Small intestine (tissue), 7 donors: ENCODE results near the gene BEST2. TPM values are rescaled to one million over a fixed set of nuclear protein-coding genes. Genes with fewer than 3 reads are reported as not detected.
A peak's percentile ranks its signal among the peaks of the same experiment; 100 is the strongest.
"Not testable (repeated sequence)": the region's sequence is repeated elsewhere in the genome, so short reads cannot be mapped to it uniquely, and the experiment has no call there.

Experiments
- DNase-seq, 2 donors: peaks; one replicate each; pipeline versions ENCODE4 v3.0.0 to v3.0.0-alpha.2; 2013
- FAIRE-seq: peaks from 2 replicates; lab custom pipeline; 2012; peaks lifted over from hg19 to GRCh38; lab: Jason Lieb, UNC
- H3K27ac ChIP-seq, 3 donors: one replicate each; pipeline ENCODE4 v1.5.1; 2013; ENCODE audit warnings: low read length in 2 of 3, mild to moderate bottlenecking in 2 of 3, control low read depth in 1 of 3, inconsistent platforms in 1 of 3, low read depth in 1 of 3, moderate library complexity in 1 of 3
- H3K27me3 ChIP-seq, 3 donors: one replicate each; pipeline ENCODE4 v1.6.1; 2013; ENCODE audit warnings: low read length in 3 of 3, inconsistent platforms in 1 of 3; ENCODE audit not compliant: control insufficient read depth in 3 of 3, insufficient read depth in 3 of 3
- H3K36me3 ChIP-seq, 3 donors: one replicate each; pipeline ENCODE4 v1.6.1; 2013; ENCODE audit warnings: low read length in 3 of 3, inconsistent platforms in 1 of 3, low read depth in 1 of 3, mild to moderate bottlenecking in 1 of 3, moderate library complexity in 1 of 3; ENCODE audit not compliant: control insufficient read depth in 3 of 3, insufficient read depth in 2 of 3
- H3K4me1 ChIP-seq, 3 donors: one replicate each; pipeline ENCODE4 v1.6.1; 2013; ENCODE audit warnings: low read length in 2 of 3, inconsistent platforms in 1 of 3, low read depth in 1 of 3, mild to moderate bottlenecking in 1 of 3, moderate library complexity in 1 of 3; ENCODE audit not compliant: control insufficient read depth in 3 of 3, insufficient read depth in 2 of 3
- H3K4me3 ChIP-seq, 3 donors: one replicate each; pipeline ENCODE4 v1.5.1; 2013; ENCODE audit warnings: low read length in 3 of 3, control low read depth in 1 of 3, inconsistent platforms in 1 of 3, low read depth in 1 of 3, mild to moderate bottlenecking in 1 of 3, moderate library complexity in 1 of 3
- H3K9me3 ChIP-seq, 2 donors: one replicate each; pipeline ENCODE4 v1.6.1; 2013; ENCODE audit warnings: low read depth in 1 of 2, low read length in 1 of 2; ENCODE audit not compliant: control insufficient read depth in 2 of 2, insufficient read depth in 1 of 2
- WGBS, 3 donors: extraction: QIAGEN DNeasy Blood & Tissue Kit; methylation state at CpG; one replicate each; pipeline ENCODE4 v1.1.7; 2013; 5-methylcytosine and 5-hydroxymethylcytosine counted together
- polyA plus RNA-seq, 4 donors: library from polyadenylated mRNA; stranded (reverse) in 3 of 4; unstranded in 1 of 4; fragments of 200-250 nt in 3 of 4; fragments of 120-200 nt in 1 of 4; gene quantifications; one replicate each; pipeline versions ENCODE4 v1.2.1 to v1.2.3, GENCODE V29; 2013
- donor health status: healthy with polysubstance abuse.
- donor health status: control.
- donor health status: control.
- donor health status: Bipolar disorder and iron deficiency.
- donor health status: healthy.

Gene BEST2
- polyA plus RNA-seq, 4 donors, result 0.10 to 3.4 (median 0.16) TPM; not detected in 1

DNA sequence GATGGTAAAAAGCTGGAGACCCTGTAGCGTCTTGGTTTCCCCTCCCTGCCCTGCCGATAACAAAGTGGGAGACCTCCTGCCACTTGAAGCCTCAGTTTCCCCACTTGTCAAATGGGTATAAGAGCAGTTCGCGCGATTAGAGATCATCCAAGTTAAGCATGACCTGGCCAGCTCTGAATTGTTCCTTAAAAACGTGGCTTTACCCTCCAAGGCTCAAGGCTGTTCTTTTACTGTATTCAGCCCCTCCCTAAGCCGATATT is 28.3 kb upstream of the BEST2 start:
- Histone ChIP-seq H3K4me1 (peaks cover 0 to 12% (median 4%) of the 10 kb centered on the region in 3 donors), H3K27me3 (no peaks in the 10 kb centered on the region), H3K9me3 (no peaks in the 10 kb centered on the region), H3K36me3 (peaks cover 0 to 32% (median 7%) of the 10 kb centered on the region in 3 donors), H3K27ac (peak overlapping the region; percentile 15 to 91 (median 87)), H3K4me3 (peak overlapping the region; percentile 33 to 72 (median 45))
- no peak for DNase-seq
- WGBS, 3 donors, result 0% methylated on average over 7 of the region's 7 CpGs
- no peak for FAIRE-seq

DNA sequence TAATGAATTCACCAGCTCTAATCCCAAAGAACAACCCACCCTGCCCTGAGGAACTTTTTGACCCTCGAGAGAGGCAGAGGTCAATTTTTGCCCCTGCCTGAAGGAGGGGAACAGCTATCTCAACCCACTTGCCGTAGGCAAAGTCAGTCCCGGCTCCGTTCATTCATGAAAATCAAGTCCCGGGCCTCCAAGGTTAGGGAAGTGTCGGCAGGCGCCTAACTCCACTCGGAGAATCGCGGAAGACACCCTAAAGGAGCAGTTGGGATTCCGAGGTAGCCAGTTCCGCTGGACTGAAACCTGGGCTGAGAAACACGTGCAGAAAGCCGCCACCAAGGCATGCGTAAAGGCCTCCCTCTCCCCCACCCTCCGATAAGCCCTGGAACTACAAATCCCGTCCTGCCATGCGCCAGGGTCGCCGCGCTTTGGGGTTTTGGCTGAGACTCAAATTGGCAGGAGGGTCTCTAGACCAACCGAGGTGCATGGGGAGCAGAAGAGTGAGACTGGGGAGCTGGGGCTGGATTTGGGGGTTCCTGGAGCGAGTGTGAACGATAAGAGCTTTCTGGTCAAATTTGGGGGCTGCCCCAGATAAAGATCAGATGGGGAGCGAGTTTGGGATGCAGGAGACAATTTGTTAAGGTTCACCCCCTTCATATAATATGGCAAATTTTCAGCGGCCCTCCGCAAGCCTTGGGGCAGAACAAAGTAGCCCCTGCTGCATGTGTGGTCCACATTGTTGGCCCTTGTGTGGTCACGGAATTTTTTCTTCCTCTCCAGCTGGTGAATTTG is 27.8 kb upstream of the BEST2 start, which contains the start of gene TNPO2:
Gene TNPO2, minus strand, starts transcription at position 292 of the 786 bp plus-strand sequence. CDS start 2,955 bp downstream, outside the sequence.
- Histone ChIP-seq H3K4me3 (peak within 1 kb of the TSS; percentile 33 to 72 (median 45)), H3K9me3 (no peaks in the 10 kb centered on the region), H3K27me3 (no peaks in the 10 kb centered on the region), H3K36me3 (peaks cover 0 to 32% (median 3%) of the 10 kb centered on the region in 3 donors), H3K4me1 (peaks cover 0 to 12% (median 4%) of the 10 kb centered on the region in 3 donors), H3K27ac (peak within 1 kb of the TSS; percentile 15 to 91 (median 87))
- DNase-seq, result peak; percentile 69 to 81
- WGBS, 3 donors, result 3 to 5% (median 4%) methylated on average over 27 to 28 of the region's 28 CpGs
- FAIRE-seq, result no peak

DNA sequence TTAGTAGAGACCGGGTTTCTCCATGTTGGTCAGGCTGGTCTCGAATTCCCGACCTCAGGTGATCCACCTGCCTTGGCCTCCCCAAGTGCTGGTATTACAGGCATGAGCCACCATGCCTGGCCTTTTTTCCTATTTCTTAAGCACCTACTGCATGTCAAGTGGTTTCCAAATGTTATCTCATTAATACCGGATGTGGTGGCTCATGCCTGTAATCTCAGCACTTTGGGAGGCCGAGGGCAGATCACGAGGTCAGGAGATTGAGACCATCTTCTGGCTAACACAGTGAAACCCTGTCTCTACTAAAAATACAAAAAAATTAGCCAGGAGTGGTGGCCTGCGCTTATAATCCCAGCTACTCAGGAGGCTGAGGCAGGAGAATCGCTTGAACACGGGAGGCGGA is 26.0 kb upstream of the BEST2 start:
- not testable (repeated sequence) for H3K4me3 ChIP-seq, H3K9me3 ChIP-seq, H3K4me1 ChIP-seq, FAIRE-seq, DNase-seq, H3K27ac ChIP-seq, H3K27me3 ChIP-seq
- 88 to 94% (median 94%) methylated on average over 10 of the region's 10 CpGs for WGBS, 3 donors
- peaks cover 6 to 36% (median 10%) of the 10 kb centered on the region in 3 donors for H3K36me3 ChIP-seq

DNA sequence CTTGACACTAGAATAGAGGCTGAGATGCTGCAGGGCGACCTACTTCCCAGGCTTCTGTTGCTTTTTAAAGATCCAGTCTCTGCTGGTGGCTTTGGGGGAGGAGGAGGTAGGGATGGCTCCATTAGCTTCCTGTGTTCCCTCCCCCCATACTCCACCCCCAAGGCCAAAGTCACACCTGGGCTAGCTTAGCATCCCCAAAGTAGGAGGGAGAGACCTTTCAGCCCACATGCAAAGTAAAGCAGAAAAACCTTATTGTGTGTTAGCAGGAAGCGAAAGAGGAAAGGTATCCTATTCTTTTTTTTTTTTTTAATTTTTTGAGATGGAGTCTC is 24.6 kb upstream of the BEST2 start:
- WGBS, 3 donors, result 82 to 92% (median 91%) methylated on average over 2 of the region's 2 CpGs
- DNase-seq (no peak), FAIRE-seq (no peak)
- Histone ChIP-seq H3K4me1 (peaks cover 0 to 10% (median 0%) of the 10 kb centered on the region in 3 donors), H3K4me3 (no peak overlapping the region), H3K27ac (no peak overlapping the region), H3K36me3 (peaks cover 6 to 48% (median 12%) of the 10 kb centered on the region in 3 donors), H3K9me3 (no peaks in the 10 kb centered on the region), H3K27me3 (no peaks in the 10 kb centered on the region)

DNA sequence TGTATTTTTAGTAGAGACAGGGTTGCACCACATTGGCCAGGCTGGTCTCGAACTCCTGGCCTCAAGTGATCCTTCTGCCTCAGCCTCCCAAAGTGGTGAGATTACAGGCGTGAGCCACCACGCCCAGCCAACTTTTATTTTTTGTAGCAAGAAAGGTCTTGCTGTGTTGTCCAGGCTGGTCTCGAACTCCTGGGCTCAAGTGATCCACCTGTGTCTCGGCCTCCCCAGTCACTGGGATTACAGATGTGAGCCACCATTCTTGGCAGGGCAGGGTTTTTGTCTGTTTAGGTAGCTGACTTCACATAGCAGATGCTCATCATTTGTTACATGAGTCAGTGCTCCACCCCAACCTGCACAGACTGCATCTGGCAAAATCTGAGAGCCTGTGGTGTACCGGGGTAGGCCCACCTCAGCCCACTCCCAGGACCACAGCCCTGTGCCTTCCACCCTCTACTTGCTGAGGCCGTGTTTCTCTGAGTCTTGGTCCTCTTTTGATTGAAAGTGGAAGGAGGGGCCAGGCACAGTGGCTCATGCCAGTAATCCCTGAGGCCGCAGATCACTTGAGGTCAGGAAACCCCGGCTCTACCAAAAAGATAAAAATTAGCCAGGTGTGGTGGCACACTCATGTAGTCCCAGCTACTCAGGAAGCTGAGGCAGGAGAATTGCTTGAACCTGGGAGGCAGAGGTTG is 23.7 kb upstream of the BEST2 start:
- DNase-seq (no peak), FAIRE-seq (no peak)
- H3K4me3 ChIP-seq, result no peak overlapping the region
- H3K36me3 ChIP-seq, result peaks cover 6 to 57% (median 12%) of the 10 kb centered on the region in 3 donors
- H3K9me3 ChIP-seq, result no peaks in the 10 kb centered on the region
- WGBS, 3 donors, result 94 to 96% (median 94%) methylated on average over 9 of the region's 9 CpGs
- no peak overlapping the region for H3K27ac ChIP-seq
- H3K4me1 ChIP-seq, result peaks cover 0 to 17% (median 0%) of the 10 kb centered on the region in 3 donors
- H3K27me3 ChIP-seq, result no peaks in the 10 kb centered on the region

DNA sequence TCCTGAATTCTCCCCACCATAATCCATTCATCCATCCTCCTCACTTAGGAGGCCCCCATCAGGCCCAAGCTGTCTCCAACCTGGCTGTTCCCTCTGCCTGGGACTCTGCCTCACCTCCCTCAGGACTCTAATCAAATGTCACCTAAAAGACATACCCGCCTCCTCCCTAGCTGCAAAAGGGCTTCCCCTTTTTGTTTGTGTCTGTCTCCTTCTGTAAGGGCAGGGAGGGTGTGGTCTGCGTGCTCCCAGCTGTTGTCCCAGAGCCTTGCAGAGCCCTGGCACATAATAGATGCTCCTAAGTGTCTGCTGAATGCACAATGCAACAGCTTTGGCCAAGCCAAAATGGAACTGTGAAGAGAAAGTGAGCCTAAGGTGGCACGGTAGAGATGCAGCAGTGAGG is 21.5 kb upstream of the BEST2 start:
- no peak overlapping the region for H3K27ac ChIP-seq
- peaks cover 0 to 16% (median 3%) of the 10 kb centered on the region in 3 donors for H3K4me1 ChIP-seq
- no peaks in the 10 kb centered on the region for H3K9me3 ChIP-seq
- peaks cover 6 to 61% (median 12%) of the 10 kb centered on the region in 3 donors for H3K36me3 ChIP-seq
- DNase-seq (no peak), FAIRE-seq (no peak)
- H3K4me3 ChIP-seq, result no peak overlapping the region
- no peaks in the 10 kb centered on the region for H3K27me3 ChIP-seq
- whole genome bisulfite sequencing, 3 donors, result 76 to 85% (median 77%) methylated on average over 3 of the region's 3 CpGs

DNA sequence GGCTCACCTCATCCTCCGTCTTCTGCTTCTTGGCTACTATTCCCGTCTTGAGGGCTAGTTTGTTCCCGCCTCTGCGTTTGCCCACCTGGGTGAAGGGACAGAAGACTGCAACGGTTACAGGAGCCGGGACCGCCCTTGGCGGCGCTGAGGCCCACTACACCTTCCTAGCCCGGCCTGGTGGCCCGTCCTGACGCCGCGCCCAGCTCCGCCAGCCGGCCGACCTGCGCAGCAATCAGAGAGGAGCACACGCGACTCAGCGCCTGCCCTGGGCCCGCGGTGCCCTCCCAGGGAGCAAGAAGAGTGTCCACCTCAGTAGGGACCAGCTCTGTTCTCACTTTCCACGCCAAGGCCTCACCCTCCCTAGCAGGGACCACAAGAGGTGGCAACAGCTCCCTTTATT is 20.3 kb upstream of the BEST2 start:
- Histone ChIP-seq H3K27me3 (no peaks in the 10 kb centered on the region), H3K9me3 (no peaks in the 10 kb centered on the region), H3K27ac (no peak overlapping the region), H3K4me3 (no peak overlapping the region), H3K36me3 (peaks cover 6 to 61% (median 12%) of the 10 kb centered on the region in 3 donors), H3K4me1 (peaks cover 0 to 20% (median 3%) of the 10 kb centered on the region in 3 donors)
- FAIRE-seq (no peak), DNase-seq (no peak)
- WGBS, 3 donors, result 90 to 94% (median 91%) methylated on average over 22 to 24 of the region's 24 CpGs

DNA sequence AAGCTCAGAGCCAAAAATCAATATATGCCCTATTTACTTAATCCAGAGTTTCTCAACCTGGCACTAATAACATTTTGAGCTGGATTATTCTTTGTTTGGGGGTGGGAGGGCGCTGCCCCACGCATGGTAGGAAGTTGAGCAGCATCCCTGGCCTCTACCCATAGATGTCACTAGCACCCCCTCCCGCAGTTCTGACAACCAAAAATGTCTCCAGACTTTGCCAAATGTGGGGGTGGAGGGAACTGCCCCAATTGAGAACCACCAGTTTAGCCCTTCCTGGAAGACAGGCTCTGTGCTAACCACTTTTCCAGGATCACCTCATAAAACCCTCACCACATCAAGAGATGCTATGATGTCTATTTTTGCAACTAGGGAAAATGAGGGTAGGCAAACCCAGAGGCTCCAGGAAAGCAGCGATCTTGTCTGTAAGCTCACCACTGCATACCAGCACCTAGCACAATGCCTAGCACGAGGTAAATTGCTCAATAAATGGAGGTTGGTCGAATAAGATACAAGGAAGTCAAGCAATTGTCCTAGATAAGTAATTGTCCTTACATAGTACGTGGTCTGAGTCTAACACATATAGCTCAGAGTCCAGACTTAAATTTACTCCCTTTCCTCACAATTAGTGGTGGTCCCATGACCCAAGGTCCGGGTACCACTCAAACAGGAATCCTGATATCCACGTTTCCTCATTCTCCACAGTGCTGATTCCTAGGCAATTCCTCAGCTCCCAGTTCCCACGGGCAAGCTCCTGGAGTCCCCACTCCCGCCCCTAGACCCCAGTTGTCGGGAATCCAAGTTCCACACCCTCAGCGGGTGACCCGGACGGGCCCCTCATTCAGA is 18.0 kb upstream of the BEST2 start:
- Histone ChIP-seq H3K9me3 (no peaks in the 10 kb centered on the region), H3K27me3 (no peaks in the 10 kb centered on the region), H3K36me3 (peaks cover 6 to 52% (median 12%) of the 10 kb centered on the region in 3 donors), H3K4me1 (peaks cover 0 to 31% (median 8%) of the 10 kb centered on the region in 3 donors), H3K27ac (peak overlapping the region; percentile 81 to 93 (median 90)), H3K4me3 (peak overlapping the region; percentile 79 to 94 (median 91))
- FAIRE-seq (no peak), DNase-seq (peak; percentile 36 to 71)
- 0 to 1% (median 1%) methylated on average over 15 of the region's 15 CpGs for WGBS, 3 donors
